IMR-90 (cell line): ENCODE data around the gene GRB10. TPM values are rescaled to one million over a fixed set of nuclear protein-coding genes. Genes with fewer than 3 reads are reported as not detected.

Experiments used
- ATAC-seq: fragments of 200-7000 bp; cut with Tn5 transposase; 2 replicates; pipeline ENCODE4 v1.9.1; 2020; ENCODE audit warnings: low read depth, mild to moderate bottlenecking, moderate library complexity
- BruUV-seq: library from RNA; stranded (reverse); fragments of 400-500 nt; replicated peaks from 2 replicates; lab custom pipeline; 2021; lab: Mats Ljungman, UMichigan
- CTCF ChIA-PET: fragments of 300-600 bp; formaldehyde crosslinking; extraction: SDS; loops from one replicate; lab custom pipeline; 2021; ENCODE audit warnings: antibody characterized with exemption; lab: Yijun Ruan, JAX
- POLR2A ChIA-PET: fragments of 300-600 bp; sonication (Branson Sonifier 250); formaldehyde crosslinking; loops from one replicate; lab custom pipeline; 2022; ENCODE audit warnings: antibody characterized with exemption; ENCODE audit not compliant: unreplicated experiment; lab: Charles Lee
- DNase-seq: peaks from one replicate; pipeline ENCODE4 v3.0.0; 2013
- H2AFZ ChIP-seq: replicated peaks from 2 replicates; pipeline ENCODE3; 2013; ENCODE audit warnings: low read length, mild to moderate bottlenecking; ENCODE audit not compliant: poor library complexity
- H2AK5ac ChIP-seq: 2 replicates; pipeline ENCODE4 v1.6.1; 2013; ENCODE audit warnings: low read depth, low read length, inconsistent platforms
- H2AK9ac ChIP-seq: replicated peaks from 2 replicates; pipeline ENCODE3; 2013; ENCODE audit warnings: mild to moderate bottlenecking, low read depth, low read length, moderate library complexity; ENCODE audit not compliant: poor library complexity
- H2BK120ac ChIP-seq: 2 replicates; pipeline ENCODE4 v1.6.1; 2013; ENCODE audit warnings: low read depth, low read length, inconsistent platforms
- H2BK15ac ChIP-seq: 3 replicates; pipeline ENCODE4 v1.6.1; 2013; ENCODE audit warnings: low read depth, low read length, inconsistent platforms
- H2BK20ac ChIP-seq: 2 replicates; pipeline ENCODE4 v1.6.1; 2013; ENCODE audit warnings: low read depth, mild to moderate bottlenecking, inconsistent platforms, low read length, moderate library complexity
- H2BK5ac ChIP-seq: 2 replicates; pipeline ENCODE4 v1.6.1; 2013; ENCODE audit warnings: mild to moderate bottlenecking, low read depth, low read length, inconsistent platforms; ENCODE audit not compliant: poor library complexity, severe bottlenecking
- H3K14ac ChIP-seq: replicated peaks from 2 replicates; pipeline ENCODE4 v1.6.1; 2013; ENCODE audit warnings: low read depth, low read length, inconsistent platforms
- H3K18ac ChIP-seq: 2 replicates; pipeline ENCODE4 v1.6.1; 2013; ENCODE audit warnings: low read depth, low read length, control low read depth
- H3K23ac ChIP-seq: 2 replicates; pipeline ENCODE4 v1.6.1; 2013; ENCODE audit warnings: low read depth, low read length, inconsistent platforms
- H3K27ac ChIP-seq: 2 replicates; pipeline ENCODE4 v1.5.1; 2013; ENCODE audit warnings: mild to moderate bottlenecking, control low read depth, low read length; ENCODE audit not compliant: insufficient read depth
- H3K27me3 ChIP-seq: 2 replicates; pipeline ENCODE4 v1.6.1; 2013; ENCODE audit warnings: low read length; ENCODE audit not compliant: control insufficient read depth, insufficient read depth
- H3K36me3 ChIP-seq: 2 replicates; pipeline ENCODE4 v1.6.1; 2013; ENCODE audit warnings: low read length, mixed read lengths; ENCODE audit not compliant: control insufficient read depth, insufficient read depth
- H3K4ac ChIP-seq: 2 replicates; pipeline ENCODE4 v1.6.1; 2013; ENCODE audit warnings: low read depth, low read length, inconsistent platforms
- H3K4me1 ChIP-seq: 2 replicates; pipeline ENCODE4 v1.6.1; 2013; ENCODE audit warnings: low read length, mixed read lengths; ENCODE audit not compliant: control insufficient read depth, insufficient read depth
- H3K4me2 ChIP-seq: 2 replicates; pipeline ENCODE4 v1.6.1; 2013; ENCODE audit warnings: low read depth, mild to moderate bottlenecking, control low read depth, low read length, moderate library complexity
- H3K4me3 ChIP-seq: 2 replicates; pipeline ENCODE4 v1.5.1; 2013; ENCODE audit warnings: low read depth, mild to moderate bottlenecking, control low read depth, low read length, moderate library complexity; ENCODE audit not compliant: insufficient read depth
- H3K56ac ChIP-seq: 2 replicates; pipeline ENCODE4 v1.6.1; 2013; ENCODE audit warnings: low read length, inconsistent platforms; ENCODE audit not compliant: insufficient read depth; ENCODE audit errors: extremely low read depth
- H3K79me1 ChIP-seq, 2 experiments: 2 replicates each; pipeline ENCODE4 v1.6.1; 2013; ENCODE audit warnings: low read length in 2 of 2, inconsistent platforms in 1 of 2, low read depth in 1 of 2
- H3K9ac ChIP-seq: 2 replicates; pipeline ENCODE4 v1.6.1; 2013; ENCODE audit warnings: low read depth, low read length, control low read depth
- H3K9me1 ChIP-seq: 2 replicates; pipeline ENCODE4 v1.6.1; 2013; ENCODE audit warnings: low read length, inconsistent platforms; ENCODE audit not compliant: insufficient read depth
- H3K9me3 ChIP-seq: 2 replicates; pipeline ENCODE4 v1.6.1; 2013; ENCODE audit warnings: low read length; ENCODE audit not compliant: control insufficient read depth, insufficient read depth
- H4K20me1 ChIP-seq: 2 replicates; pipeline ENCODE4 v1.6.1; 2013; ENCODE audit warnings: low read length, inconsistent platforms; ENCODE audit not compliant: insufficient read depth
- H4K5ac ChIP-seq: 2 replicates; pipeline ENCODE4 v1.6.1; 2013; ENCODE audit warnings: mild to moderate bottlenecking, low read depth, low read length, control low read depth
- H4K8ac ChIP-seq, 2 experiments: 2 replicates each; pipeline ENCODE4 v1.6.1; 2013; ENCODE audit warnings: low read depth in 2 of 2, low read length in 2 of 2, control low read depth in 1 of 2, inconsistent platforms in 1 of 2
- H4K91ac ChIP-seq: 2 replicates; pipeline ENCODE4 v1.6.1; 2013; ENCODE audit warnings: low read depth, low read length, inconsistent platforms; ENCODE audit not compliant: insufficient read depth
- BHLHE40 ChIP-seq: fragments of 150-350 bp; IDR thresholded peaks from 2 replicates; pipeline ENCODE4 v1.6.1; 2016; ENCODE audit warnings: mild to moderate bottlenecking, low read depth, low read length
- CEBPB ChIP-seq: IDR thresholded peaks from 2 replicates; pipeline ENCODE4 v1.6.1; 2012; ENCODE audit warnings: low read depth, low read length, improper control_type of control experiment
- CHD1 ChIP-seq: IDR thresholded peaks from 2 replicates; pipeline ENCODE4 v1.6.1; 2012; ENCODE audit warnings: low read depth, low read length, improper control_type of control experiment
- FOS ChIP-seq: fragments of 150-350 bp; IDR thresholded peaks from 2 replicates; pipeline ENCODE4 v1.6.1; 2016; ENCODE audit warnings: low read depth, low read length
- MAZ ChIP-seq: IDR thresholded peaks from 2 replicates; pipeline ENCODE4 v1.6.1; 2012; ENCODE audit warnings: low read depth, mild to moderate bottlenecking, low read length, improper control_type of control experiment, moderate library complexity, borderline replicate concordance
- NFE2L2 ChIP-seq: fragments of 150-350 bp; IDR thresholded peaks from 2 replicates; pipeline ENCODE4 v1.6.1; 2016; ENCODE audit warnings: low read depth, mild to moderate bottlenecking, low read length
- POLR2A ChIP-seq: IDR thresholded peaks from 2 replicates; pipeline ENCODE4 v1.6.1; 2012; ENCODE audit warnings: mild to moderate bottlenecking, low read depth, low read length
- RAD21 ChIP-seq: IDR thresholded peaks from 2 replicates; pipeline ENCODE4 v1.6.1; 2012; ENCODE audit warnings: low read length, improper control_type of control experiment
- RFX5 ChIP-seq: IDR thresholded peaks from 2 replicates; pipeline ENCODE4 v1.8.0; 2012; ENCODE audit warnings: low read depth, mild to moderate bottlenecking, low read length, moderate library complexity
- SMC3 ChIP-seq: fragments of 150-350 bp; IDR thresholded peaks from 2 replicates; pipeline ENCODE4 v1.6.1; 2016; ENCODE audit warnings: low read depth, mild to moderate bottlenecking, antibody characterized with exemption, low read length, moderate library complexity
- WGBS, 2 experiments: methylation state at CpG; one replicate each; pipeline versions ENCODE4 v1.1.5 to v1.1.7; 2013; ENCODE audit warnings: missing lambda C conversion rate in 2 of 2; ENCODE audit not compliant: insufficient read length in 1 of 2; ENCODE audit errors: extremely low coverage in 2 of 2; 5-methylcytosine and 5-hydroxymethylcytosine counted together
- dilution Hi-C: fragments of 300-500 bp; cut with HindIII; formaldehyde crosslinking; loops from one replicate; pipeline ENCODE4 v1.14.3; 2018; ENCODE audit warnings: low sequenced_read_pairs; ENCODE audit not compliant: unreplicated experiment
- in situ Hi-C: fragments of 300-500 bp; cut with MboI; formaldehyde crosslinking; loops from 3 replicates; pipeline ENCODE4 v1.14.3; 2019; ENCODE audit warnings: low sequenced_read_pairs, inconsistent platforms, mixed read lengths
- intact Hi-C: fragments of 100-400 bp; cut with micrococcal nuclease; formaldehyde crosslinking; loops from 2 replicates; pipeline ENCODE4 v1.10.0; 2022
- polyA plus RNA-seq, 3 experiments: library from polyadenylated mRNA; depleted of rRNA; stranded (reverse); fragments of >200 nt; gene quantifications; 2 replicates each; pipeline ENCODE4 v1.2.3, GENCODE V29; 2012; ENCODE audit warnings: low replicate concordance in 1 of 3
- total RNA-seq: library from RNA; depleted of rRNA; stranded (reverse); fragments of >200 nt; gene quantifications from 2 replicates; pipeline ENCODE4 v1.2.3, GENCODE V29; 2012
- TF ChIP-seq, protein P1 (sequence below): conservative IDR thresholded peaks from 2 replicates; pipeline ENCODE4 v1.5.1; 2012; ENCODE audit warnings: mild to moderate bottlenecking, low read depth, low read length, improper control_type of control experiment
- TF ChIP-seq, protein P2 (sequence below): fragments of 150-350 bp; IDR thresholded peaks from 2 replicates; pipeline ENCODE4 v1.6.1; 2016; ENCODE audit warnings: low read depth, mild to moderate bottlenecking, low read length, moderate library complexity, borderline replicate concordance

The GRB10 gene
- total and polyA plus RNA-seq, 2 of the 4 experiments (the other 2 are of a cell fraction) = 6.3 to 15.1 TPM

DNA sequence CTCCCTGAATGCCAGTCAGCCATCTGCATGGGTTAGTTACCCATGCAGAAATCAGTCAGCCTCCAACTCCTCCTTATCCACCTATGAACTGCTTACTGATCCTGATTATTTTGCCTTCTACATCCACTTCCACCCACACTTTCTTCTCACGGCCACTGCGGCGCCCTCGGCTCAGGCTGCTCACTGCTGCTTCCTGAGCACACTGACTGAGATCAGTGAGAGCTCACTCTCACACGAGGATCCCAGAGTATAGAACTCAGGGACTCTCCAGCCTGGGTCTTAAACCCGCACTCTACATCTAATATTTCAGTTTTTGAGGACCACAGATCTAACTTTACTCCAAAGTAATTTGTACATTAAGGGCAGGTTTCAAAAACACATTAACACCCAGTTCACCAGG lies 64.4 kb downstream of the GRB10 start:
- no TSS peak for BruUV-seq

More for the DNA sequence above, 64.4 kb downstream of the GRB10 start:
- peaks cover 28% of the 10 kb centered on the region for H4K20me1 ChIP-seq
- no peak overlapping the region for H2BK5ac ChIP-seq
- no peak overlapping the region for H4K91ac ChIP-seq
- H2BK15ac ChIP-seq = no peak overlapping the region
- no peak overlapping the region for H3K4ac ChIP-seq
- CTCF ChIA-PET = no interaction called here
- H3K27ac ChIP-seq = no peak overlapping the region
- intact Hi-C loops = no loop called here
- no CpG with 5 or more reads among the region's 6 CpGs for WGBS, 2 experiments
- no peak overlapping the region for H3K14ac ChIP-seq
- peaks cover 8% of the 10 kb centered on the region; the same call in 1 of the 2 replicates for H3K9me1 ChIP-seq
- no peak overlapping the region for H3K23ac ChIP-seq
- ATAC-seq (no peak), DNase-seq (no peak)
- peaks cover 10 to 69% of the 10 kb centered on the region in 2 experiments; a peak in 3 of 4 replicates for H3K79me1 ChIP-seq
- no peak overlapping the region for H4K8ac ChIP-seq
- no peak overlapping the region for H3K9ac ChIP-seq
- POLR2A ChIA-PET = no interaction called here
- H2AK9ac ChIP-seq = no peak overlapping the region
- no peaks in the 10 kb centered on the region for H3K27me3 ChIP-seq
- no peaks in the 10 kb centered on the region for H3K36me3 ChIP-seq
- H2BK20ac ChIP-seq = no peak overlapping the region
- no peak overlapping the region for H2BK120ac ChIP-seq
- no peak overlapping the region for H3K4me2 ChIP-seq
- no peak overlapping the region for H3K18ac ChIP-seq
- H3K4me1 ChIP-seq = peaks cover 6% of the 10 kb centered on the region; the same call in 1 of the 2 replicates
- in situ Hi-C loops = no loop called here
- no peak overlapping the region for H4K5ac ChIP-seq
- H3K9me3 ChIP-seq = no peaks in the 10 kb centered on the region
- H2AK5ac ChIP-seq = no peak overlapping the region
- no peak overlapping the region for H3K4me3 ChIP-seq
- H2AFZ ChIP-seq = no peak overlapping the region
- TF ChIP-seq CHD1 (no peak), POLR2A (no peak), CEBPB (no peak), RFX5 (no peak), FOS (no peak), BHLHE40 (no peak), MAZ (no peak), RAD21 (no peak), NFE2L2 (no peak), SMC3 (no peak)
- TF ChIP-seq, protein P1, sequence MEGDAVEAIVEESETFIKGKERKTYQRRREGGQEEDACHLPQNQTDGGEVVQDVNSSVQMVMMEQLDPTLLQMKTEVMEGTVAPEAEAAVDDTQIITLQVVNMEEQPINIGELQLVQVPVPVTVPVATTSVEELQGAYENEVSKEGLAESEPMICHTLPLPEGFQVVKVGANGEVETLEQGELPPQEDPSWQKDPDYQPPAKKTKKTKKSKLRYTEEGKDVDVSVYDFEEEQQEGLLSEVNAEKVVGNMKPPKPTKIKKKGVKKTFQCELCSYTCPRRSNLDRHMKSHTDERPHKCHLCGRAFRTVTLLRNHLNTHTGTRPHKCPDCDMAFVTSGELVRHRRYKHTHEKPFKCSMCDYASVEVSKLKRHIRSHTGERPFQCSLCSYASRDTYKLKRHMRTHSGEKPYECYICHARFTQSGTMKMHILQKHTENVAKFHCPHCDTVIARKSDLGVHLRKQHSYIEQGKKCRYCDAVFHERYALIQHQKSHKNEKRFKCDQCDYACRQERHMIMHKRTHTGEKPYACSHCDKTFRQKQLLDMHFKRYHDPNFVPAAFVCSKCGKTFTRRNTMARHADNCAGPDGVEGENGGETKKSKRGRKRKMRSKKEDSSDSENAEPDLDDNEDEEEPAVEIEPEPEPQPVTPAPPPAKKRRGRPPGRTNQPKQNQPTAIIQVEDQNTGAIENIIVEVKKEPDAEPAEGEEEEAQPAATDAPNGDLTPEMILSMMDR = no peak
- TF ChIP-seq, protein P2, sequence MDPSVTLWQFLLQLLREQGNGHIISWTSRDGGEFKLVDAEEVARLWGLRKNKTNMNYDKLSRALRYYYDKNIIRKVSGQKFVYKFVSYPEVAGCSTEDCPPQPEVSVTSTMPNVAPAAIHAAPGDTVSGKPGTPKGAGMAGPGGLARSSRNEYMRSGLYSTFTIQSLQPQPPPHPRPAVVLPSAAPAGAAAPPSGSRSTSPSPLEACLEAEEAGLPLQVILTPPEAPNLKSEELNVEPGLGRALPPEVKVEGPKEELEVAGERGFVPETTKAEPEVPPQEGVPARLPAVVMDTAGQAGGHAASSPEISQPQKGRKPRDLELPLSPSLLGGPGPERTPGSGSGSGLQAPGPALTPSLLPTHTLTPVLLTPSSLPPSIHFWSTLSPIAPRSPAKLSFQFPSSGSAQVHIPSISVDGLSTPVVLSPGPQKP = no peak
- dilution Hi-C loops = no loop called here
- H3K56ac ChIP-seq = no peak overlapping the region
